ENCODE results near the gene ASB10.

The ASB10 gene

DNA sequence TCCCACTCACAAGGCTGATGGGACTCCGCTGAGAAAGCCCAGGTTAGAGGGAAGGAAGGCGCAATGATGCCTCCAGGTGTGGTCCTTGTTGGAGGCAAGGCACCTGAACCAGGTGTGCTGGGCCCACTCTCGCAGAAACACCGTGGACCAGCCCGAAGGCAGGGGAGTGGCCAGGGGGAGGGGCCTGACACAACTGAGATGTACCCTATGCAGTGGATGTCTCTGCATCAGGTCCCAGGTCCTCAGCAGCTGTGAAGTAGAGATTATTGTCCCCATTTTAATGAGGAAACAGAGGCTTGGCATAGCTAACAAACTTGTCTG lies 51.6 kb downstream of the ASB10 start:
- no peak overlapping the region for H3K27ac Mint-ChIP-seq
- H3K36me3 Mint-ChIP-seq (ENCODE audit: low read depth), result peaks cover 48% of the 10 kb centered on the region
- H3K27me3 Mint-ChIP-seq, result no peaks in the 10 kb centered on the region
- no peak overlapping the region for H3K4me3 Mint-ChIP-seq
- H3K9me3 Mint-ChIP-seq, result no peaks in the 10 kb centered on the region
- DNase-seq, result no peak
- no peaks in the 10 kb centered on the region for H3K4me1 Mint-ChIP-seq (ENCODE audit: low read depth)

DNA sequence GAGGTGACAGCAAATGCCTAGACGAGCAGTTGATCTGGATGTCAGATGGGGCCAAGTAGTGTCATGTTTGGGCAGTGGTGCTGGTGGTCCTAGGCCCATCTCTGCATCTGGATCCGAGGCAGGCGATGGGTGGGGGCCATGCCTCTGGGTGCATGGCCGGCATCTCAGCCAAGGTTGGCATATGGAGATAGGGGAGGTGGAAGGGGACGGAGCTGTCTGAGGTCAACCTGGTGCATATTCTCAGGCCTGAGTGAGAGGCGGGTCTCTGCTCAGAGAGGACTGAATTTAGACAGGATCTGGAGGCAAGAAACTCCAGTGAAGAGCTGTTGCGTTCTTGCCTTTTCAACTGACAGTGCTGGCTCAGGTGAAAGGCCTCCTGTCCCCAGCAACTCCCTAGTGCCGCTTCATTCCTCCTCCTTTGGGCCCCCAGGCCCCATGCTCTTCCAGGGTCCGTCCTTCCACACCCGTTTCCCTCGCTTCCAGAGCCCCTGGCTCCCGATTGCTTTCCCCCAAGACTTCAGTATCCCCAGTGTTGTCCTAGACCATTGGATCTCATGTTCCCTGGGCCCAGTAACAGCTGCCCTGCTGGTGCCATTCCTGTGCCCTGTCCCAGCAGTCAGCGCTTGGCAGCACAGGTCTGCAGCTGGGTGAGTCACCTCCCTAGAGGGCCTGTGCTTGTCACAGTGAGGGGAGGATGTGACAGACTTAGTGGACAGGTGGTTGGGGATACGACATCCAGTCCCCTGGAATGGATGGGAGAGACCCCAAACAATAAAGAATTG lies 52.1 kb downstream of the ASB10 start:
- H3K4me1 Mint-ChIP-seq (ENCODE audit: low read depth), result no peaks in the 10 kb centered on the region
- no peak overlapping the region for H3K27ac Mint-ChIP-seq
- H3K9me3 Mint-ChIP-seq, result no peaks in the 10 kb centered on the region
- no peak for DNase-seq
- H3K36me3 Mint-ChIP-seq (ENCODE audit: low read depth), result peaks cover 49% of the 10 kb centered on the region
- H3K4me3 Mint-ChIP-seq, result no peak overlapping the region
- H3K27me3 Mint-ChIP-seq, result no peaks in the 10 kb centered on the region

DNA sequence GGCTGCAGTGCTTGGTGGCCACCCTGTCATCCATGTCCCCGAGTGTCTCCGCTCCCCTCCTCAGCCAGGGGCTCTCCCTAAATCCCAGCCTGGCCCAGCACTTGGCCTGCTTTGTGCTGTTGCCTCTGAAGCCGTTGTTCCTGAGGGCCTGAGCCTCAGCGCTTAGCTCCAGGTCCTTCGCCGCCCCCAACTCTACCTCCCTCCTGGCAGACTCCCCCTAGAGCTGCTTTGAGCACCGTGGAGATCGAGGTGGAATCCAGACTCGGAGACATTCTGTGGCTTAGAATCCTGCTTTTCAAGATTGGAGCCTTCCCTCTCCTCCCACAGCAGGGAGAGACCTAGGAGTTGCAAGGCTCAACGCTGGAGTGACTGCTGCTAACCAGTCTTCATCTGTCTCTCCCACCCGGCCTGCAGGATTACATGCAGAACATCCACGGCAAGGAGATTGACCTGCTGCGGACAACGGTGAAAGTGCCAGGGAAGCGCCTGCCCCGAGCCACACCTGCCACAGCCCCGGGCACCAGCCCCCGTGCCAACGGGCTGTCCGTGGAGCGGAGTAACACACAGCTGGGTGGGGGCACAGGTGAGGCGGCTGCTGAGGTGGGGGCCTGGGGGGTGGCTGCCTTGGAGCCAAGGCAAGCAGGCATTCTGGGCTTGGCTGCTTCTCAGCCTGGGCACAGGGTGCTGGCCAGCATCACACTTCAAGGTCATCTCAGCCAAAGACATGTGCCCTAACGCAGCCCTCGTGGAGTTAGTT lies 52.9 kb downstream of the ASB10 start:
- peaks cover 52% of the 10 kb centered on the region for H3K36me3 Mint-ChIP-seq (ENCODE audit: low read depth)
- DNase-seq, result no peak
- peak overlapping the region; percentile 52 for H3K27ac Mint-ChIP-seq
- H3K27me3 Mint-ChIP-seq, result no peaks in the 10 kb centered on the region
- H3K9me3 Mint-ChIP-seq, result no peaks in the 10 kb centered on the region
- no peaks in the 10 kb centered on the region for H3K4me1 Mint-ChIP-seq (ENCODE audit: low read depth)
- no peak overlapping the region for H3K4me3 Mint-ChIP-seq

DNA sequence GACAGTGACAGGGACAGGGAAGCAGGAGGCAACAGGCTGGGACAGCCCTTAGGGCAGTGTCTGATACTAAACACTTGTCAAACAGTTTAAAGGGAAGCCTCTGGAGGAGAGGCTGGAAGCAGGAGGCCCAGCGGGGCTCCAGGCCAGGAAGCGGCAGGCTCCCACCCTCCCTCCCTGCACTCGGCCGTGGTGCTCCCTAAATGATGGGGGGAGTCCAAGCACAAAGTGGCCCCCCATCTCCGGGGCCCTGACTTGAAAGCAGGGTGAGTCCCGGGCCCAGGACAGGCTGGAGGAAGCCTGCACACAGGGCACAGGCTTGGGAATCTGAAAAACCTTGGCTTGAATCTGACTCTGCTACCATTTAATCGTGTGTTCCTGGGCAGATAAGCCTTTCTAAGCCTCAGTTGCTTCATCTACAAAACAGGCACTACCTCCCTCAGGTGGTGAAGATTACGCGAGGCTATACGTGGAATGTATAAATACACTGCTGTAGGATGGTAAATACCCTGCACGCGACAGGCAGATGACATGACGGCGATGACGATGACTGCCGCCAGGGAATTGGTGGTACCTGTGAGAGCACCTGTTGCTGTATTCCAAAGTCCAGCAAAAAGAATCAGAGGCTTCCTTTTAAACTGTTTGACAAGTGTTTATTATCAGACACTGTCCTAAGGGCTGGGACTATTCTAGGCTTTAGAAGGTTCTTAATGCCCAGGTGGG lies 53.6 kb downstream of the ASB10 start:
- no peak for DNase-seq
- no peak overlapping the region for H3K4me3 Mint-ChIP-seq
- no peaks in the 10 kb centered on the region for H3K4me1 Mint-ChIP-seq (ENCODE audit: low read depth)
- no peak overlapping the region for H3K27ac Mint-ChIP-seq
- peaks cover 58% of the 10 kb centered on the region for H3K36me3 Mint-ChIP-seq (ENCODE audit: low read depth)
- H3K27me3 Mint-ChIP-seq, result no peaks in the 10 kb centered on the region
- H3K9me3 Mint-ChIP-seq, result no peaks in the 10 kb centered on the region

- H3K36me3 Mint-ChIP-seq (ENCODE audit: low read depth), result peaks cover 65% of the 10 kb centered on the region
- H3K9me3 Mint-ChIP-seq, result no peaks in the 10 kb centered on the region
- no peaks in the 10 kb centered on the region for H3K4me1 Mint-ChIP-seq (ENCODE audit: low read depth)
- H3K27me3 Mint-ChIP-seq, result no peaks in the 10 kb centered on the region
- DNase-seq, result no peak
- H3K27ac Mint-ChIP-seq, result no peak overlapping the region
- no peak overlapping the region for H3K4me3 Mint-ChIP-seq
Observed at GRCh38 chr7:151132461-151133205, 54.4 kb downstream of the ASB10 start.

- Mint-ChIP-seq H3K27me3 (no peaks in the 10 kb centered on the region), H3K4me3 (no peak overlapping the region), H3K9me3 (no peaks in the 10 kb centered on the region), H3K36me3 (ENCODE audit: low read depth) (peaks cover 65% of the 10 kb centered on the region), H3K4me1 (ENCODE audit: low read depth) (no peaks in the 10 kb centered on the region), H3K27ac (no peak overlapping the region)
- no peak for DNase-seq
Observed at GRCh38 chr7:151131592-151132293, 55.3 kb downstream of the ASB10 start.

- DNase-seq, result no peak
- Mint-ChIP-seq H3K27me3 (no peaks in the 10 kb centered on the region), H3K36me3 (ENCODE audit: low read depth) (peaks cover 59% of the 10 kb centered on the region), H3K27ac (no peak overlapping the region), H3K9me3 (no peaks in the 10 kb centered on the region), H3K4me3 (no peak overlapping the region), H3K4me1 (ENCODE audit: low read depth) (no peaks in the 10 kb centered on the region)
Observed at GRCh38 chr7:151131224-151131591, 55.8 kb downstream of the ASB10 start.

- DNase-seq, result no peak
- H3K27ac Mint-ChIP-seq, result no peak overlapping the region
- H3K4me1 Mint-ChIP-seq (ENCODE audit: low read depth), result no peaks in the 10 kb centered on the region
- no peaks in the 10 kb centered on the region for H3K9me3 Mint-ChIP-seq
- no peak overlapping the region for H3K4me3 Mint-ChIP-seq
- no peaks in the 10 kb centered on the region for H3K27me3 Mint-ChIP-seq
- H3K36me3 Mint-ChIP-seq (ENCODE audit: low read depth), result peaks cover 56% of the 10 kb centered on the region
Observed at GRCh38 chr7:151130741-151131157, 56.3 kb downstream of the ASB10 start.

GRCh38 chr7:151129960-151130591 lies 57.0 kb downstream of the ASB10 start:
- no peak for DNase-seq
- Mint-ChIP-seq H3K27me3 (no peaks in the 10 kb centered on the region), H3K36me3 (ENCODE audit: low read depth) (peaks cover 59% of the 10 kb centered on the region), H3K9me3 (no peaks in the 10 kb centered on the region), H3K27ac (no peak overlapping the region), H3K4me3 (no peak overlapping the region), H3K4me1 (ENCODE audit: low read depth) (no peaks in the 10 kb centered on the region)

DNA sequence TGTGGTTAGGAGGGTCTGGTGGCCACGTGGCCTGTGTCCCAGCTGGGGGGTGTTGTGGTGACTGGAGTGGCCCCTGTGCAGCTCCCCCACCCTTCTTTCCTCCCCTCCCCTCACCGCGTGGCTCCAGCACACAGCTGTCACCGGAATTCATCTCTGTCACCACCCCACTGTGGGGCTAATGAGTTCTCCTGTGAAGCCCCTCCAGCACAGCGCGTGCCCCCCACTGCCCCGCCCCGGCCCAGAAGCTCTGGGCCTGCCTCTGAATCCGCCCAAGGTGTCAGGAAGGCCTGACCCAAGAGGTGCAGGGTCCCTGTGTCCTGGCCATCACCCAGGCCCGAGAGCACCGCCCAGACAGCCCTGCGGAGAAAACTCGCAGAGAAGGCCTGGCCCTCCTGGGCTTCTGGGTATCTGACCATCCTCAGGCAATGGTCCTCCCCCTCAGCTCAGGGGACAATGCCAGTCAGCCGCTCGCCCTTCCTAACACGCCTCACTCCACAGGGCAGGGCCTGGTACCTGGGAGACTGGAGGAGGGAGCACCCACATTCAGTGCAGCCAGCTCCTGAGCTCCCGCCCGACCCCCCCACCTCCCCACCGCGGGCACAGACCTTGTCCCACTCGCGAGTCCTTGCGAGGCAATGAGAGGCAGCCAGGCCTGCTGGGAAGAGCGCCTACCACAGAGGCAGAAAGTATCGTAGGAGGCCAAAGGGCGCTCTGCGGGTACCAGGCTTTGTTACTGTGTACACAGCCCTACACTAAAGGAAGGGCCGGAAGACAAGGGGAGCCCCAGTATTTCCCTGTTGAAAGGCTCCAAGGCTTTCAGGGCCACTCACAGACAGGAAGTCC lies 57.7 kb downstream of the ASB10 start:
- Mint-ChIP-seq H3K36me3 (ENCODE audit: low read depth) (peaks cover 64% of the 10 kb centered on the region), H3K9me3 (no peaks in the 10 kb centered on the region), H3K4me1 (ENCODE audit: low read depth) (no peaks in the 10 kb centered on the region), H3K27ac (no peak overlapping the region), H3K4me3 (no peak overlapping the region), H3K27me3 (no peaks in the 10 kb centered on the region)
- no peak for DNase-seq

DNA sequence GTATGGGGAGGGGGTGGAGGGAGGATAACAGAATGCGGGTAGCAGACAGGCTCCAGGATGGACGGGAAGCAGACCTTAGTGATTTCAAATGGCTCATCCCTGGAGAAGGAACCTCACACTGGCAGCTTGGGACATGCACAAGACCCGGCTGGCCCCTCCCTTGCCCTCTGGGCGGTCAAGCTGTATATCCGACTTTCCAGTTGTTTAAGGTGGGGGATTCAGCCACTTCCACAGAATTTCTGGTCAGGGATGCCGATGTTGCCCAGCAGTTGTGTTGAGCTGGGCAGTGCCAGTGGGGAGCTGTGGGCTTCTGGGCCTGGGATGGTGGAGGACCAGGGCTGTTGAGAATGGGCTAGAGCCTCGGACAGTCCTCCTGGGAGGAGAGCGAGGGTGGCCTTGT lies 58.3 kb downstream of the ASB10 start:
- no peak overlapping the region for H3K27ac Mint-ChIP-seq
- peaks cover 66% of the 10 kb centered on the region for H3K36me3 Mint-ChIP-seq (ENCODE audit: low read depth)
- H3K4me1 Mint-ChIP-seq (ENCODE audit: low read depth), result peaks cover 3% of the 10 kb centered on the region
- H3K27me3 Mint-ChIP-seq, result no peaks in the 10 kb centered on the region
- no peaks in the 10 kb centered on the region for H3K9me3 Mint-ChIP-seq
- DNase-seq, result no peak
- no peak overlapping the region for H3K4me3 Mint-ChIP-seq

GRCh38 chr7:151128144-151128543 lies 58.9 kb downstream of the ASB10 start:
- H3K4me3 Mint-ChIP-seq, result no peak overlapping the region
- DNase-seq, result no peak
- H3K36me3 Mint-ChIP-seq (ENCODE audit: low read depth), result peaks cover 71% of the 10 kb centered on the region
- no peak overlapping the region for H3K27ac Mint-ChIP-seq
- H3K4me1 Mint-ChIP-seq (ENCODE audit: low read depth), result peaks cover 5% of the 10 kb centered on the region
- no peaks in the 10 kb centered on the region for H3K9me3 Mint-ChIP-seq
- no peaks in the 10 kb centered on the region for H3K27me3 Mint-ChIP-seq

DNA sequence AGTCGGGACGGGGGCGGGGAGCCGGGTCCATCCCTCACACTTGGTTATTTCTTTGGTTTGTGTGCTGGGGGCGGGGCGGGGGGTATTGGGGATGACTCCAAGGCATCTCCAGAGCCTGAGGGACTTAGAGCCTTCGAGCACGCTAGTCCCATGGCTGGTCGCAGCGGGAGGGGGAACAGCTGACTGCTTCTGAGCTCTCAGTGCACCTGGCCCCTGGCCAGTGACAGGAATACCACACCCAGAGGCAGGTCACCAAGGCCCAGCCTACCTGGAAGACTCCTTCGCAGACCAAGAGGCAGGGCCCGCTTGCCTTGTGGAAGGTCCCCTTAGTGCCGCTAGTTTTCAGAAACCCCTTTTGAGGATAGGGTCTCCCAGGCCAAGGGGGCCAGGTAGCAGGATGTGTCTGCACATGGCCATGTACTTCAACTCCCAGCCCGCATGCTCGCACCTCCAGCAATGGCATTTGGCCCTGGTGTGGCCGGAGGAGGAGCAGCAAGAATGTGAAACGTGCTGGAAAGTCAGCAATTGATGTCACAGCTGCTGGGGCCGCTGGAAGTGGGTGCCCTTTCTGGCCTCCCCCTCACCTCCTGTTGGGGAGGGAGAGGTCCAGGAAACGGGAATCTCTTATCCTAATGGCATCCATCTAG lies 60.4 kb downstream of the ASB10 start:
- no peaks in the 10 kb centered on the region for H3K9me3 Mint-ChIP-seq
- no peak for DNase-seq
- no peaks in the 10 kb centered on the region for H3K27me3 Mint-ChIP-seq
- H3K4me1 Mint-ChIP-seq (ENCODE audit: low read depth), result peaks cover 5% of the 10 kb centered on the region
- H3K27ac Mint-ChIP-seq, result no peak overlapping the region
- H3K36me3 Mint-ChIP-seq (ENCODE audit: low read depth), result peaks cover 64% of the 10 kb centered on the region
- H3K4me3 Mint-ChIP-seq, result no peak overlapping the region

Measured in activated T-cell treated with anti-CD3 and anti-CD28 coated beads, Interleukin-2, amount 50 U/mL, for 24 hours (primary cell).